ENCODE data around the gene WWOX. TPM values are rescaled to one million over a fixed set of nuclear protein-coding genes. Genes with fewer than 3 reads are reported as not detected.

Gene WWOX
- total and polyA plus RNA-seq, 2 of the 8 experiments (the other 6 are each of a cell fraction or from before 2014, with no cell fraction given): 5.4 to 16.7 TPM

GRCh38 chr16:78745108-78746019 is 645.9 kb downstream of the WWOX start:
- Histone ChIP-seq H2BK12ac (ENCODE audit: low read depth, low read length) (no peak overlapping the region), H3K4me2 (ENCODE audit: insufficient read depth in 1 of 2, low read depth in 2 of 2, low read length in 2 of 2) (no peak overlapping the region), H4K8ac (ENCODE audit: extremely low read depth, insufficient read depth, low read length) (no peak overlapping the region), H3K4ac (replicated peaks; ENCODE audit: insufficient read length, low read depth, low read length) (no peak overlapping the region), H2AFZ (ENCODE audit: low read length) (no peak overlapping the region), H3K14ac (ENCODE audit: insufficient read length) (no peak overlapping the region), H3K23me2 (ENCODE audit: low read depth, low read length) (no peaks in the 10 kb centered on the region), H3K9me3 (ENCODE audit: insufficient read depth in 2 of 2, low read depth in 1 of 2, low read length in 1 of 2) (no peaks in the 10 kb centered on the region), H4K20me1 (replicated peaks in 1 of 2; ENCODE audit: control insufficient read depth in 1 of 2, insufficient read depth in 2 of 2, low read length in 2 of 2) (peaks cover 0 to 3% of the 10 kb centered on the region in 2 experiments), H3K36me3 (ENCODE audit: control insufficient read depth in 2 of 4, insufficient read depth in 4 of 4, low read length in 3 of 4) (no peaks in the 10 kb centered on the region), H3K79me2 (ENCODE audit: control insufficient read depth in 1 of 2, insufficient read depth in 2 of 2, low read length in 2 of 2) (no peaks in the 10 kb centered on the region), H4K91ac (replicated peaks; ENCODE audit: insufficient read length, low read length) (no peak overlapping the region), H3K79me1 (ENCODE audit: low read depth, low read length) (no peaks in the 10 kb centered on the region), H2AK5ac (ENCODE audit: low read depth, low read length) (no peak overlapping the region), H3K9ac (replicated peaks in 1 of 4; ENCODE audit: extremely low read depth in 1 of 4, low read depth in 3 of 4, low read length in 3 of 4) (no peak overlapping the region), H3K4me3 (ENCODE audit: extremely low read depth in 1 of 4, insufficient read depth in 2 of 4, low read depth in 3 of 4, low read length in 4 of 4) (no peak overlapping the region), H2BK5ac (ENCODE audit: low read depth, low read length) (no peak overlapping the region), H2BK15ac (ENCODE audit: low read length) (no peak overlapping the region), H3K27me3 (replicated peaks in 1 of 4; ENCODE audit: control insufficient read depth in 3 of 4, extremely low read depth in 1 of 4, insufficient read depth in 3 of 4, low read length in 3 of 4) (no peaks in the 10 kb centered on the region), H3K23ac (ENCODE audit: insufficient read length) (no peak overlapping the region), H2BK120ac (replicated peaks; ENCODE audit: low read depth, low read length) (no peak overlapping the region), H2BK20ac (ENCODE audit: low read length) (no peak overlapping the region), H4K5ac (ENCODE audit: insufficient read length, low read depth, low read length) (no peak overlapping the region), H3K18ac (ENCODE audit: extremely low read depth, low read length) (no peak overlapping the region), H3K27ac (ENCODE audit: low read depth, low read length) (no peak overlapping the region), H3K4me1 (replicated peaks in 1 of 4; ENCODE audit: control insufficient read depth in 3 of 4, insufficient read depth in 4 of 4, low read length in 3 of 4) (peaks cover 0 to 5% (median 3%) of the 10 kb centered on the region in 4 experiments; a peak in 4 of 7 replicates), H3K56ac (replicated peaks; ENCODE audit: insufficient read length, low read depth, low read length) (no peak overlapping the region)
- FAIRE-seq: no peak
- ChIA-PET CTCF (ENCODE audit: partially characterized antibody) (interaction anchor here (0.7 to 1.6 kb wide), 5 partner anchors 17 to 161 kb away, joined by 3 to 7 read pairs (median 3); no protein-coding TSS in a partner anchor), POLR2A (ENCODE audit: partially characterized antibody) (no interaction called here)
- TF ChIP-seq RBBP5 (IDR thresholded peaks at IDR 0.05; ENCODE audit: borderline replicate concordance, low read depth, low read length) (no peak), GTF2F1 (IDR thresholded peaks at IDR 0.05; ENCODE audit: borderline replicate concordance, low read depth, low read length) (no peak), EZH2 (IDR thresholded peaks at IDR 0.05; ENCODE audit: low read depth, low read length, severe bottlenecking) (no peak), SIX5 (IDR thresholded peaks at IDR 0.05; ENCODE audit: low read depth, low read length) (no peak), TAF1 (IDR thresholded peaks at IDR 0.05; ENCODE audit: low read depth, low read length) (no peak), CHD1 (IDR thresholded peaks at IDR 0.05; ENCODE audit: low read depth, low read length) (no peak), SAP30 (IDR thresholded peaks at IDR 0.05; ENCODE audit: insufficient read depth, insufficient replicate concordance, low read length) (no peak)
- no peak for DNase-seq (ENCODE audit: low read depth in 1 of 2, low spot score in 2 of 2)
- WGBS, 2 experiments (ENCODE audit: extremely low coverage in 1 of 2, insufficient coverage in 1 of 2, insufficient read length in 1 of 2, insufficient replicate concordance in 2 of 2, low coverage in 1 of 2, low lambda C conversion rate in 2 of 2, missing lambda C conversion rate in 1 of 2): 87% methylated on average over 7 of the region's 7 CpGs; no CpG with 5 or more reads in 1 of the 2 experiments

Measured in H1 (cell line).